Measurements from ENCODE around the gene ENOSF1. TPM values are rescaled to one million over a fixed set of nuclear protein-coding genes. Genes with fewer than 3 reads are reported as not detected.

Gene ENOSF1
- total and polyA plus RNA-seq, 8 donors: 72.7 to 136 (median 119) TPM

DNA sequence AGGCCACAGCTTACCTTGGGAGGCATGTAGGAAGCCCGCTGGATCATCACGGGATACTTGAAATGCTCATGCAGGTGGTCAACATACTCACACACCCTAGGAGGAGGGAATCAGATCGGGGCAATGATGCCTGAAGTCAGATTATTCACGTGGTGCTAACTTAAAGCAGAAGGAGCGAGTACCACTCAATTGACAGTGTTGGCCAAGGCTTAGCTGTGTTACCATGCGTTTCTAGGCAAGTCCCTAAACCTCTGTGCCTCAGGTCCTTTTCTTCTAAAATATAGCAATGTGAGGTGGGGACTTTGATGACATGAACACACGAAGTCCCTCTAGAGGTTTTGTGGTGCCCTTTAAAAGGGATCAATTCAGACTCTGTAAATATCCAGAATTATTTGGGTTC, 37.1 kb downstream of the ENOSF1 start:
- ATAC-seq (no peak), DNase-seq (no peak)
- H3K4me3 ChIP-seq: no peak overlapping the region
- H3K9me3 ChIP-seq: no peaks in the 10 kb centered on the region
- TF ChIP-seq, protein P1, sequence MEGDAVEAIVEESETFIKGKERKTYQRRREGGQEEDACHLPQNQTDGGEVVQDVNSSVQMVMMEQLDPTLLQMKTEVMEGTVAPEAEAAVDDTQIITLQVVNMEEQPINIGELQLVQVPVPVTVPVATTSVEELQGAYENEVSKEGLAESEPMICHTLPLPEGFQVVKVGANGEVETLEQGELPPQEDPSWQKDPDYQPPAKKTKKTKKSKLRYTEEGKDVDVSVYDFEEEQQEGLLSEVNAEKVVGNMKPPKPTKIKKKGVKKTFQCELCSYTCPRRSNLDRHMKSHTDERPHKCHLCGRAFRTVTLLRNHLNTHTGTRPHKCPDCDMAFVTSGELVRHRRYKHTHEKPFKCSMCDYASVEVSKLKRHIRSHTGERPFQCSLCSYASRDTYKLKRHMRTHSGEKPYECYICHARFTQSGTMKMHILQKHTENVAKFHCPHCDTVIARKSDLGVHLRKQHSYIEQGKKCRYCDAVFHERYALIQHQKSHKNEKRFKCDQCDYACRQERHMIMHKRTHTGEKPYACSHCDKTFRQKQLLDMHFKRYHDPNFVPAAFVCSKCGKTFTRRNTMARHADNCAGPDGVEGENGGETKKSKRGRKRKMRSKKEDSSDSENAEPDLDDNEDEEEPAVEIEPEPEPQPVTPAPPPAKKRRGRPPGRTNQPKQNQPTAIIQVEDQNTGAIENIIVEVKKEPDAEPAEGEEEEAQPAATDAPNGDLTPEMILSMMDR (IDR thresholded peaks at IDR 0.05): no peak
- no peaks in the 10 kb centered on the region for H3K27me3 ChIP-seq
- peaks cover 0 to 98% of the 10 kb centered on the region in 2 donors for H3K36me3 ChIP-seq
- intact Hi-C loops (cut with DNase I): no loop called here
- no peak overlapping the region for H3K27ac ChIP-seq
- no peaks in the 10 kb centered on the region for H3K4me1 ChIP-seq

DNA sequence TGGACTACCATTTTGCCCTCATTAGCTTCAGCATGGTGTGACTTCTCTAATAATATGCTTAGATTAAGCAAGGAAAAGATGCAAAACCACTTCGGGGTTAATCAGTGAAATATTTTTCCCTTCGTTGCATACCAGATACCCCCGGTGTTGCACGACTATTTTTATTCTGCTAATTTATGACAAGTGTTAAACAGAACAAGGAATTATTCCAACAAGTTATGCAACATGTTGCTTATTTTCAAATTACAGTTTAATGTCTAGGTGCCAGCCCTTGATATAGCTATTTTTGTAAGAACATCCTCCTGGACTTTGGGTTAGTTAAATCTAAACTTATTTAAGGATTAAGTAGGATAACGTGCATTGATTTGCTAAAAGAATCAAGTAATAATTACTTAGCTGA, 38.7 kb downstream of the ENOSF1 start:
- no peak overlapping the region for H3K27ac ChIP-seq
- DNase-seq: no peak
- no peak overlapping the region for H3K4me3 ChIP-seq
- peaks cover 0 to 97% of the 10 kb centered on the region in 2 donors for H3K36me3 ChIP-seq
- intact Hi-C loops (cut with DNase I): no loop called here
- no peaks in the 10 kb centered on the region for H3K9me3 ChIP-seq
- TF ChIP-seq, protein P1 (IDR thresholded peaks at IDR 0.05): no peak
- no peaks in the 10 kb centered on the region for H3K27me3 ChIP-seq
- no peaks in the 10 kb centered on the region for H3K4me1 ChIP-seq
- ATAC-seq: no peak

DNA sequence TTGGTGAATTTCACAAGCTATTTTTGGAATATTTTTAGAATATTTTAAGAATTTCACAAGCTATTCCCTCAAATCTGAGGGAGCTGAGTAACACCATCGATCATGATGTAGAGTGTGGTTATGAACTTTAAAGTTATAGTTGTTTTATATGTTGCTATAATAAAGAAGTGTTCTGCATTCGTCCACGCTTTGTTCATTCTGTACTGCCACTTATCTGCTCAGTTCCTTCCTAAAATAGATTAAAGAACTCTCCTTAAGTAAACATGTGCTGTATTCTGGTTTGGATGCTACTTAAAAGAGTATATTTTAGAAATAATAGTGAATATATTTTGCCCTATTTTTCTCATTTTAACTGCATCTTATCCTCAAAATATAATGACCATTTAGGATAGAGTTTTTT, 39.1 kb downstream of the ENOSF1 start:
- ATAC-seq: no peak
- Histone ChIP-seq H3K9me3 (no peaks in the 10 kb centered on the region), H3K27ac (no peak overlapping the region), H3K36me3 (peaks cover 0 to 93% of the 10 kb centered on the region in 2 donors), H3K4me1 (no peaks in the 10 kb centered on the region), H3K27me3 (no peaks in the 10 kb centered on the region), H3K4me3 (no peak overlapping the region)
- no peak for DNase-seq
- intact Hi-C loops (cut with DNase I): no loop called here
- TF ChIP-seq, protein P1 (IDR thresholded peaks at IDR 0.05): no peak

DNA sequence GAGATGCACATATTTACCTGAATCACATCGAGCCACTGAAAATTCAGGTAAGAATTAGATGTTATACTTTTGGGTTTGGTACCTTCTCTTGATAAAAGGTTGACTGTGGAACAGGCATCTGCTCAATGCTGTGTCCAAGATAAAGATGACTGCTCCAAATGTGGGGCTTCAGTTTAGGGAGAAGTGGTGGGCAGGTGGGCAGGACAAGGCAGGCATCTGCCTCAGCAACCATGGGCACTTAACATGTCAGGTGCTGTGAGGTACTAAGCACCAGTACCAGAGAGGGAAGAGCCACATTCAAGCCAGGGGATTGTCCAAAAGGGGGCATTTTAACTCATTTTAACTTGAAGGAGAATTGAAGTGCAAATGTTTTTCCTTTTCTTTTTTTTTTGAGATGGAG, 41.0 kb downstream of the ENOSF1 start:
- Histone ChIP-seq H3K9me3 (no peaks in the 10 kb centered on the region), H3K36me3 (peaks cover 0 to 75% of the 10 kb centered on the region in 2 donors), H3K4me1 (no peaks in the 10 kb centered on the region), H3K27me3 (no peaks in the 10 kb centered on the region), H3K27ac (no peak overlapping the region), H3K4me3 (no peak overlapping the region)
- intact Hi-C loops (cut with DNase I): no loop called here
- TF ChIP-seq, protein P1 (IDR thresholded peaks at IDR 0.05): no peak
- DNase-seq (no peak), ATAC-seq (no peak)

DNA sequence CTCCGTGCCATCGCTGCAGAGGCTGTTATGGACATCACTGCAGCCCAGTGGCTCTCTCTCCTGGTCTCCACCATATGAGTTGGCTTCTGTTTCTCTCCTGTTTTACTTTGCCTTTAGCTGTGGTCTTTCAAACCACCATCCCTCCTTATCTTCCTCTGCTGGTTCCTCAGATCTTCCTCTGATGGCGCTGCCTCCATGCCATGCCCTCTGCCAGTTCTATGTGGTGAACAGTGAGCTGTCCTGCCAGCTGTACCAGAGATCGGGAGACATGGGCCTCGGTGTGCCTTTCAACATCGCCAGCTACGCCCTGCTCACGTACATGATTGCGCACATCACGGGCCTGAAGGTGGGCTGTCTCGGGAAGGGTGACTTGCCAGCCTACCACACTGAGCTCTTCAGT, 41.9 kb downstream of the ENOSF1 start:
- intact Hi-C loops (cut with DNase I): no loop called here
- no peak overlapping the region for H3K27ac ChIP-seq
- no peak for ATAC-seq
- H3K4me1 ChIP-seq: no peaks in the 10 kb centered on the region
- TF ChIP-seq, protein P1 (IDR thresholded peaks at IDR 0.05): no peak
- no peak overlapping the region for H3K4me3 ChIP-seq
- H3K27me3 ChIP-seq: no peaks in the 10 kb centered on the region
- no peaks in the 10 kb centered on the region for H3K9me3 ChIP-seq
- peaks cover 0 to 69% of the 10 kb centered on the region in 2 donors for H3K36me3 ChIP-seq
- DNase-seq: no peak
